ENCODE measurements around the gene GCA. TPM values are rescaled to one million over a fixed set of nuclear protein-coding genes. Genes with fewer than 3 reads are reported as not detected.
A peak's percentile ranks its signal among the peaks of the same experiment; 100 is the strongest.

The GCA gene
- total and polyA plus RNA-seq, 2 of the 13 experiments (the other 11 are each of a cell fraction or from before 2014, with no cell fraction given) = 42.0 to 48.3 TPM

GRCh38 chr2:162343824-162344616 is at the start of gene GCA (continued):
- TF ChIP-seq TARDBP (CRISPR knock-in tag; IDR thresholded peaks at IDR 0.05) = peak; percentile 35; the same call in 1 of the 2 replicates
- peak; percentile 89 for TF ChIP-seq PRDM15 (CRISPR knock-in tag; IDR thresholded peaks at IDR 0.05)
- TF ChIP-seq SMARCC2 (IDR thresholded peaks at IDR 0.05) = no peak
- TF ChIP-seq SP5 (CRISPR knock-in tag; IDR thresholded peaks at IDR 0.05; ENCODE audit: borderline replicate concordance, low read depth) = peak; percentile 53; the same call in 1 of the 2 replicates
- peak; percentile 89 for TF ChIP-seq NR0B2 (CRISPR knock-in tag; IDR thresholded peaks at IDR 0.05)
- peak; percentile 82; the same call in 1 of the 2 replicates for TF ChIP-seq HIC2 (CRISPR knock-in tag; IDR thresholded peaks at IDR 0.05; ENCODE audit: low read depth)
- peak; percentile 55; the same call in 1 of the 2 replicates for TF ChIP-seq RBAK (CRISPR knock-in tag; IDR thresholded peaks at IDR 0.05)
- TF ChIP-seq MTF2 (CRISPR knock-in tag; IDR thresholded peaks at IDR 0.05; ENCODE audit: borderline replicate concordance) = no peak; the same call in 1 of the 2 replicates
- TF ChIP-seq EHMT2 (IDR thresholded peaks at IDR 0.05; ENCODE audit: borderline replicate concordance, low read depth, low read length) = peak; percentile 49; the same call in 1 of the 2 replicates
- peak; percentile 68; the same call in 1 of the 2 replicates for TF ChIP-seq ZNF343 (CRISPR knock-in tag; IDR thresholded peaks at IDR 0.05)
- TF ChIP-seq ZNF563 (CRISPR knock-in tag; IDR thresholded peaks at IDR 0.05) = peak; percentile 79; the same call in 1 of the 2 replicates
- TF ChIP-seq BORCS8-MEF2B (CRISPR knock-in tag; IDR thresholded peaks at IDR 0.05) = peak; percentile 93
- peak; percentile 52 for TF ChIP-seq TFDP1 (CRISPR knock-in tag; IDR thresholded peaks at IDR 0.05; ENCODE audit: borderline replicate concordance)
- TF ChIP-seq PRMT3 (CRISPR knock-in tag; IDR thresholded peaks at IDR 0.05; ENCODE audit: borderline replicate concordance, low read depth) = no peak
- TF ChIP-seq ZNF772 (CRISPR knock-in tag; IDR thresholded peaks at IDR 0.05) = no peak; the same call in 1 of the 2 replicates
- TF ChIP-seq GATAD2A (CRISPR knock-in tag; IDR thresholded peaks at IDR 0.05) = peak; percentile 18; the same call in 1 of the 2 replicates
- TF ChIP-seq MTA1 (CRISPR knock-in tag; IDR thresholded peaks at IDR 0.05; ENCODE audit: borderline replicate concordance) = peak; percentile 78; the same call in 1 of the 2 replicates
- TF ChIP-seq E2F2 (CRISPR knock-in tag; IDR thresholded peaks at IDR 0.05; ENCODE audit: borderline replicate concordance) = peak; percentile 65; the same call in 1 of the 2 replicates
- TF ChIP-seq ELF4 (CRISPR knock-in tag; IDR thresholded peaks at IDR 0.05; ENCODE audit: borderline replicate concordance) = no peak; the same call in 1 of the 2 replicates
- TF ChIP-seq ZNF709 (CRISPR knock-in tag; IDR thresholded peaks at IDR 0.05) = peak; percentile 82; the same call in 1 of the 2 replicates
